A549 (cell line): ENCODE results near the gene KAT5.

Source experiments
- CTCF ChIP-seq: fragments of >200 bp; sonication (Bioruptor Twin); formaldehyde crosslinking; IDR thresholded peaks from 3 replicates; pipeline ENCODE4 v1.5.1; 2016
- FOSL2 ChIP-seq, 2 experiments: fragments of 450-650 bp in 1 of 2; fragments of >200 bp in 1 of 2; sonication (Bioruptor Twin) in 1 of 2; formaldehyde crosslinking; IDR thresholded peaks; 2 replicates each; pipeline versions ENCODE4 v1.5.0 to v1.6.1; 2016 to 2020; ENCODE audit warnings: mild to moderate bottlenecking in 1 of 2, moderate library complexity in 1 of 2
- JUNB ChIP-seq: fragments of >200 bp; sonication (Bioruptor Twin); formaldehyde crosslinking; IDR thresholded peaks from 2 replicates; pipeline ENCODE4 v1.6.1; 2016
- POLR2A ChIP-seq: IDR thresholded peaks from 2 replicates; pipeline ENCODE4 v1.6.1; 2012; ENCODE audit warnings: mild to moderate bottlenecking, low read length

GRCh38 chr11:65716774-65717405 is 4.8 kb downstream of the KAT5 start:
- TF ChIP-seq CTCF, result no peak
- TF ChIP-seq FOSL2 (IDR thresholded peaks at IDR 0.05), result no peak
- TF ChIP-seq FOSL2 (CRISPR knock-in tag; IDR thresholded peaks at IDR 0.05), result no peak
- no peak for TF ChIP-seq POLR2A
- TF ChIP-seq JUNB, result no peak
